IPS-NIHi11 (cell line): ENCODE measurements around the gene SPHK2.
"Not testable (repeated sequence)": the region's sequence is repeated elsewhere in the genome, so short reads cannot be mapped to it uniquely, and the experiment has no call there.

ENCODE experiments used
- DNase-seq: peaks from one replicate; pipeline ENCODE4 v3.0.0; 2012; ENCODE audit warnings: mixed read lengths, low spot score

SPHK2 gene, protein sequence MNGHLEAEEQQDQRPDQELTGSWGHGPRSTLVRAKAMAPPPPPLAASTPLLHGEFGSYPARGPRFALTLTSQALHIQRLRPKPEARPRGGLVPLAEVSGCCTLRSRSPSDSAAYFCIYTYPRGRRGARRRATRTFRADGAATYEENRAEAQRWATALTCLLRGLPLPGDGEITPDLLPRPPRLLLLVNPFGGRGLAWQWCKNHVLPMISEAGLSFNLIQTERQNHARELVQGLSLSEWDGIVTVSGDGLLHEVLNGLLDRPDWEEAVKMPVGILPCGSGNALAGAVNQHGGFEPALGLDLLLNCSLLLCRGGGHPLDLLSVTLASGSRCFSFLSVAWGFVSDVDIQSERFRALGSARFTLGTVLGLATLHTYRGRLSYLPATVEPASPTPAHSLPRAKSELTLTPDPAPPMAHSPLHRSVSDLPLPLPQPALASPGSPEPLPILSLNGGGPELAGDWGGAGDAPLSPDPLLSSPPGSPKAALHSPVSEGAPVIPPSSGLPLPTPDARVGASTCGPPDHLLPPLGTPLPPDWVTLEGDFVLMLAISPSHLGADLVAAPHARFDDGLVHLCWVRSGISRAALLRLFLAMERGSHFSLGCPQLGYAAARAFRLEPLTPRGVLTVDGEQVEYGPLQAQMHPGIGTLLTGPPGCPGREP

GRCh38 chr19:48618916-48619691, at the start of gene SPHK2, which contains the start of gene RPL18:
SPHK2 (plus strand) TSS chr19:48619506; CDS start chr19:48620515, 1,009 bp downstream.
RPL18 (minus strand) TSS chr19:48619178; CDS start chr19:48619143, 35 bp downstream.
- DNase-seq, result peak; percentile 98

GRCh38 chr19:48569814-48570213, 49.5 kb upstream of the SPHK2 start:
- DNase-seq, result peak; percentile 37

- DNase-seq, result no peak
Measured at GRCh38 chr19:48571378-48572162, 47.7 kb upstream of the SPHK2 start.

DNA sequence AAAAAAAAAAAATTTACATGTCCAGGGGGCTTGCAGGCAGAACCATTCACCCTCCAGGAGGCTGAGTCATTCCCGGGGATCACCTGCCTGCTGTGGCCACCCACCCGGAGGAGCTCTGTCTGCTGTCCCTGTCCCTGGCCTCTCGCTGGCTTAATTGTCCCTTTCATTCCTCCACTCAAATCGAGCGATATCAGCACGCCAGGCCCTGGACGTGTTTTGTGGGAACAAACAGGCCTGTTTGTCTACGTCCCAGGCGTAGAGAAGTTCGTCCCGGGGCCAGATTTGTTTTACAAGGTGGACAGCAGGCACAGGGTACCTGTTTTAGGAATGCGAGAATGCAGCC, 46.2 kb upstream of the SPHK2 start:
- DNase-seq, result no peak

DNA sequence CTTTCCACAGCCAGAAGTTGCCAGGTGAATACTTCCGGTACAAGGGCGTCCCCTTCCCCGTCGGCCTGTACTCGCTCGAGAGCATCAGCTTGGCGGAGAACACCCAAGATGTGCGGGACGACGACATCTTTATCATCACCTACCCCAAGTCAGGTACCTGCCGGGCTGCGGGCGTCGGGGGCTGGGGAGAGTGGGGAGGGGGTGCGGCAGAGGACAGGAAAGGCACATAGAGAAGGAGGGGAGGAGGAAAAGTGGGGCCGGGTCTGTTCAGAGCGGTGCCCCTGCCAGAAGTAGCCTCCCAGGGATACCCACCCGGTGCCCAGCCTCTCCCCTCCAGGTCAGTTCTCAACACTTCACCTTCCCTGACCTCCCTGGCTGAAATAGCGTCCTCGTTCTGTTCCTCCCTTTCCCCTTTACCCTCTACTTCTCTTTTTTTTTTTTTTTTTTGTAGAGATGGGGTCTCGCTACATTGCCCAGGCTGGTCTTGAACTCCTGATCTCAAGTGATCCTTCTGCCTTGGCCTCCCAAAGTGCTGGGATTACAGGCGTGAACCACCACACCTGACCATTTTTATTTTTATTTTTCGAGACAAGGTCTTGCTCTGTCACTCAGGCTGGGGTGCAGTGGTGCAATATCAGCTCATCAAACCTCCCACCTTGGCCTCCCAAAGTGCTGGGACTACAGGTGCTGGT, 43.2 kb upstream of the SPHK2 start:
- DNase-seq, result no peak

GRCh38 chr19:48577908-48578307, 41.4 kb upstream of the SPHK2 start:
- DNase-seq, result not testable (repeated sequence)

DNA sequence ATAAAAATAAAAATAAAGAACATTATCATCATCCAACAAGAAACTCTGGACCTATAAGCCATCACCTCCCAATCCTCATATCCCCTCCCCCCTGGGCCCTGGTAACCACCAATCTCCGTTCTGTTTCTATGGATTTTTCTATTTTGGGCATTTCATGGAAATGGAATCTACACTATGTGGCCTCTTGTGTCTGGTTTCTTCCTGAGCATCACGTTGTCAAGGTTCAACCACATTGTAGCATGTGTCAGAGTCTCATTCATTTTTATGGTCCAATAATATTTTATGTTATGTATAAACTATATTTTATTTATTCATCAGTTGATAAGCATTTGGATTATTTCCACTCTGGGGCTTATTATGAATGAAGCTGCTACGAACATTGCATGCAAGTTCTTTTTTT, 40.4 kb upstream of the SPHK2 start:
- no peak for DNase-seq

- no peak for DNase-seq
Measured at GRCh38 chr19:48582168-48582567, 37.1 kb upstream of the SPHK2 start.

DNA sequence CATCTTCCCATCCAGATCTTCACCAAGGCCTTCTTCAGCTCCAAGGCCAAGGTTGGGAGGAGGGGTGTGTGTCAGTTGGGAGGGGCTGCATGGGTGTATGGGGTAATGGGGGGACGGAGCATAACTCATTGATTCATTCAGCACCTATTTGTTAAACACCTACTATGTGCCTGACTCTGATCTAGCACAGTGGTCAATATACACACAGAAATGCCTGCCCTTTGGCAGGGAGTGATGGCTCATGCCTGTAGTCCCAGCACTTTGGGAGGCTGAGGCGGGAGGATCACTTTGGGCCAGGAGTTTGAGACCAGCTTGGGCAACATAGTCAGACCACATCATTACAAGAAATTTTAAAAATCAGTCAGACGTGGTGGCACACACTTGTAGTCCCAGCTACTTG, 31.9 kb upstream of the SPHK2 start:
- no peak for DNase-seq

GRCh38 chr19:48588670-48589401, 30.5 kb upstream of the SPHK2 start:
- DNase-seq, result peak; percentile 93

- peak; percentile 16 for DNase-seq
Measured at GRCh38 chr19:48591021-48591420, 28.3 kb upstream of the SPHK2 start.

- peak; percentile 3 for DNase-seq
Measured at GRCh38 chr19:48595171-48595570, 24.1 kb upstream of the SPHK2 start.

DNA sequence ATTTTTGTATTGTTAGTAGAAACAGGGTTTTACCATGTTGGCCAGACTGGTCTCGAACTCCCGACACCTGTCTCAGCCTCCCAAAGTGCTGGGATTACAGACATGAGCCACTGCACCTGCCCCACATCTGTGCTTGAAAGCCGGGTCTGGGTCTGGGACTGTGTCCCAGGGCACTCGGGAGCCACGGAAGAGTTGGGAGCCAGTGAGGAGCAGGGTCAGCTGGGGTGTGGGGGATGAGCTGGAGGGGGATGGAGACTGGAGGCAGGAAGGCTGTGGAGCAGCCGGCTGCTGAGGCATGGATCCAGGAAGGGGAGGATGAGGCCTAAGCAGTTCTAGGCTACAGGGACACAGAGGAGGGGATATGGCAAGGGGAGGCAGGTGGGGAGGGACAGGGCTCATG, 23.5 kb upstream of the SPHK2 start:
- no peak for DNase-seq

- peak; percentile 7 for DNase-seq
Measured at GRCh38 chr19:48596237-48596636, 23.1 kb upstream of the SPHK2 start.

- peak; percentile 6 for DNase-seq
Measured at GRCh38 chr19:48596679-48597465, 22.4 kb upstream of the SPHK2 start.

DNA sequence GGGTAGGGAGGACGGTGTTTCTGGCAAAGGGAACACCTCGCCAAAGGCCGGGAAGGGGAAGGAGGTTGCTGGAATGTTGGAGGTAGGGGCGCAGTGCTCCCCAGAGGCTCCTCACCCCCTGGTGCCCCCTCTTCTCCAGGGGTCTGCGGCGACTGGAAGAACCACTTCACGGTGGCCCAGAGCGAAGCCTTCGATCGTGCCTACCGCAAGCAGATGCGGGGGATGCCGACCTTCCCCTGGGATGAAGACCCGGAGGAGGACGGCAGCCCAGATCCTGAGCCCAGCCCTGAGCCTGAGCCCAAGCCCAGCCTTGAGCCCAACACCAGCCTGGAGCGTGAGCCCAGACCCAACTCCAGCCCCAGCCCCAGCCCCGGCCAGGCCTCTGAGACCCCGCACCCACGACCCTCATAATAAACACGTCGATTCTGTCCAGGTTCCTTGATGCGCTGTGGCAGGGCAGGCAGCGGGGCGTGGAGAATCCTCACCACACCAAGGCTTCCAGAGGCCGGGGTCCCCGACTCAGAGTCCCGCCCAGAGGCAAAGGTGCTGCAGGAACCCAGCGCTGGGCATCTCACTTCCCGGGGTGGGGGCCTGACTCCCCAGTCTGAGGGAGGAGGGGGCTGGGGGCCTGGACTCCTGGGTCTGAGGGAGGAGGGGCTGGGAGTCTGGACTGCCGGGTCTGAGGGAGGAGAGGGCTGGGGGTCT, 20.2 kb upstream of the SPHK2 start:
- peak; percentile 20 for DNase-seq

GRCh38 chr19:48600679-48601417, 18.5 kb upstream of the SPHK2 start:
- peak; percentile 6 for DNase-seq

- no peak for DNase-seq
Measured at GRCh38 chr19:48603001-48603400, 16.3 kb upstream of the SPHK2 start.
